GM21447 (cell line): ENCODE results near the gene MFSD1.
"Not testable (repeated sequence)": the region's sequence is repeated elsewhere in the genome, so short reads cannot be mapped to it uniquely, and the experiment has no call there.

Experiments used
- ATAC-seq: cut with Tn5 transposase; IDR thresholded peaks from one replicate; pipeline ENCODE4 v1.9.1; 2021; ENCODE audit not compliant: unreplicated experiment

The MFSD1 gene

DNA sequence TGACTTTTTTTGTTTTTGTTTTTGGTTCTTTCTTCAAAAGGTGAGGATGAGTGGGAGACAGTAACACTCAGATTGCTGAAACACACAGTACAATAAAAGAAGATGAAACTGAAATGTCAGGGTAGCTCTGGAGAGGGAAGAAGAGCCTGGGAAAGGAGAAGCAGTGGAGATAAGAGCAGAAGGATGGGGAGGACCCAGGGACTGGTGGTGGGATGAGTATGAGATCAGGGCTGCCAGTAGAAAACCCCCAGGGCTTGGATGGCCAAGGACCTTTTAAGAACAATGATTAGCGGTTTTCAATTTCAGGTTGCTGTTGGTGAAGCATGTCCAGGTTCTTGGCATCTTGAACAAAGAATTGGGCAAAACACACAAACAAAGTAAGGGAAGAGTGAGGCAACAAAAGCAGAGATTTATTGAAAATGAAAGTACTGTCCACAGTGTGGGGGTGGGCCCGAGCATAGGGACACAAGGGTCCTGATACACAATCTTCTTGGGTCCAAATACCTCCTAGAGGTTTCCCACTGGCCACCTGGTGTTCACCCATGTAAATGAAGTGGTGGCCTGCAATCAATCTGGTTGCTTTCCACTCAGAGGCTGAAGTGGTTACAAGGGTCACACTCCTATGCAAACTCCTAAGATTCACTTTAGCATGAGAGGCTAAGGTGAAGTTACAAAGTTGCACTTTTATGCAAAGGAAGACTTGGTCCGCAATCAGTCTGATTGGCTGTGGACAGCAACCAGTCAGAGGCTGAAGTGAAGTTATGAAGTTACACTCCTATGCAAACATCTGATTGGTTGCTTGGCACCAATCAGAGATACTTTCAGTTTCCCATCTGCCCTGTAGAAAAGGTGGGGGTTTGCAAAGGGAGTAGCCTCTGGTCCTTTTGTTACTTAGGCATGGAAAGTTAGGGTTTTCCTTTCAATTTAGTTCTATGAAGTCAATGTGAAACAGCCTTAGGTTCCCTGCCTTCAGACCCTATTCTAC lies 26.1 kb upstream of the MFSD1 start:
- peak; percentile 72 for ATAC-seq

DNA sequence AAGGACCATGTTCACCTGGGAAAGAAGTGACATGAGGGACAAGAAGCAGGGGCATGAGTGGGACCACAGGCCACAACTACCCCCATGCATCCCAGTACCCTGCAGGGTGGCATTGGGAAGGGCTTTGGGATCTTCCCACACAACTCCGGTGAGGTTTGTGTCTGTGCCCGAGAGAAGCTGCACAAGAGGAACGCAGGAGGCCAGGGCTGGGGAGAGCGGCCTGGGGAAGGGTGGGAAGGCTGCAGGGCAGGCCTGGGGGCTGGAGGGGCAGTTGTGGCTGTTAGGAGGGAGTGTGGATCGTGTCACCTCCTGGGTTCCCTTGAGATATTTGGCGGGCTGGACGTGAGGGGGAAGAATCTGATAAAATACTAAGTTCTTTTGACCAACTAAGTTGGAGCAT lies 25.3 kb upstream of the MFSD1 start:
- ATAC-seq, result no peak

DNA sequence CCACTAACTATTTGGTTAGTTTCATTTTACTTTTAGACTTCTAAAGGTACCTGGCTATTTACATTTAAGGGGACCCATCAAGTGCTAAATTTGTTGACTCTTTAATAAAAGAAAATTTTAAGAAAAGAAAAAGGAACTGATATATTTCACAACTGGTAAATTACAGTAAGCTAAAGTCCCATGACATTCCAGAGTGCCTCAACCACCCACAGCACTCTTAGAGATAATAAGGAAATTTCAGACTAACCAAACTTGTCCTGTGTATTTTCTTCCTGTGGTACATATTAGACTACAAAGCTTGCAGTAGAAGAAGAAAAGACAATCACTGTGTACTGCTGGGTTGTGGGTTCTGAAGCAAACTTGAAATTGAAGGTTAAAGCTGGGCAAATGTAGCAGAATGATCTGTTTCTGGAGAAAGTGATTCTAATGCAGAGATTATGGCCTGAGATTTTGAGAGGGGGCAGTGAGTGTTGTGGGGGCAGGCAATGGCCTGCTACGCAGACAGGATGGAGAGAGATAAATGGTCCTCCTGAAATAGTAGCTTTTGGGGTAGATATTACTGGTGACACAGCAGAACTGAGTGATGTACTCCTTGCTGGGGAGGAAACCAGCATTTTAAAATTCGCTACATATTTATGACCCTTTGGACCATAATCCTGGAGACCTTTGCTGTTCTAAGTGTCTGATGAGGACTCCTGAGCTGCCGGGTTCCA lies 24.5 kb upstream of the MFSD1 start:
- no peak for ATAC-seq

DNA sequence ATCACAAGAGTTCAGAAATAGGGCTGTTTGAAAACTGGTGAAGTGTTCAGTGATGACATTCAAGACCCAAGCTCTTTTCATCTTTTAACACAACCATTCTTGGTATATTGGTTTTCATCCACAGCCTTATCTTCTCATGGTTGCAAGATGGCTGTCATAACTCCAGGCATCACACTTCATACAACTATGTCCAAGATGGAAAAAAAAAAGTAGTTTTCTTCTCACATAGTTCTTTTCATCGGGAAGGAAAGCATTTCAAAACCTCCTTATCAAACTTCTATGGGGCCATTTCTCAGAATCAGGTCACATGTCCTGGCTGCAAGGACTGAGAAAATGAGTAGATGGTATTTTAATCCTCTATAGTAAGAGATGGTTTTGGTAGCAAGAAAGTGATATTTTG lies 21.1 kb upstream of the MFSD1 start:
- no peak for ATAC-seq

DNA sequence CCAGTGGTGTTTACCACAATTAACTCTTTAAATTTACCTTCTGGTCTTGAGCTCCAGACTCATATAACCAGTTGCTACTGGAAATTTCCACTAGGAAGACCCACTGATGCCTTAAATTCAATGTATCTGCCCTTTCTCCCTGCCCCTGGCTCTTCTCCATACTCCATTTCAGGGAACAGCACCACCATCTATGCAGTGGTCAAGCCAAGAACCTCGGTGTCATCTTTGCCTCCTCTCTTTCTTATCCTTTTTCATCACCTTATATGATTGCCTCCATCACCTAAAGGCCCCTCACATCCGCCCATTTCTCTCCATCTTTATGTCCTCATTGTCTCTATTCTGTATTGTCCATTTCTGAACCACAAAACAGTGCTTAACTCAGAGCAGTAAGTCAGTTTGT lies 20.7 kb upstream of the MFSD1 start:
- no peak for ATAC-seq

DNA sequence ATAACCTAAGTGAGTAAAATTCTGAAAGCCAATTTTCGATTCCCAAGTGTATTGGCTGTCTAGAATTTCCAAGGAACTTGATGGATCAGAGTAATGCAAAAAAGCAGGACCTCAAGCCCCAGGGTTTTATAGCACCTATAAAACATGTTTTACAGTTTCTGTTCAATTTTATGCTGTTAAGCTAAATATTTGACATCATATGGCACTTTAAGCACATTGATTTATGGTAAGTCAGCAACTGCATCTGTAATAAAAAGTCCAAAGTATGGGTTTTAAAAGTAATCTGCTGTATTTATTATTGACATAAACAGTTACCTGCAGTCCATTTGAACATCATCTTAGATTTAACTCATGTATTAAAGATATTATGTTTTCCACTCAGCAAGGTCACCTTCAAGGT lies 20.0 kb upstream of the MFSD1 start:
- ATAC-seq, result no peak

DNA sequence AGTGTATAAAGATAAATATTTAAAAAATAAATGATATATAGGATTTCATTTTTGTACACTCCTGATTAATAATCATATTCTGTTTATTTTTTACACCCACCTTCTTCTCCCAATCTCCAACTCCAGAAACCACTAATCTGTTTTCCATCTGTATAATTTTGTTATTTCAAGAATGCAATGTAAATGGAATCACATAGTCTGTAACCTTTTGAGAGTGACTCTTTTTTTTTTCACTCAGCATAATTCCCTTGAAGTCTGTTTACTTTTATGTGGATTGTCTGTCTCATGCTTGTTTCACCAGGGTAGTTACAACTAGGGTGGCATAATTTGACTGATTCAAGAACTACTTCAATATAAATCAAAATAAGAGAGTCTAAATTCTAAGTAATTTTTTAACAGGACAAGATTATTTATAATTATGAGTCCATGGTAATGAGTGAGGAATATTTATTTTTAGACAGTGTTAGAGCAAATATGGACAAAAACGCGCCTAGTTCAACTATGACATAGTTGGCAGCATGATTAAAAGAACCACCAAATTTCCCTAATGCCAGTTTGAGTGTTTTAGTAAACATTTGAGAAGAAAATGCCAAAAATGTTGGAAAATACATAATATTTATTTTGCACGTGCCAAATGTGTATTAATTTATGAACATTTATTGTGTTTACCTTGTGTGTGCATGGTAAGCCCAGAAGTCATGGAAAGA lies 19.4 kb upstream of the MFSD1 start:
- ATAC-seq, result no peak

DNA sequence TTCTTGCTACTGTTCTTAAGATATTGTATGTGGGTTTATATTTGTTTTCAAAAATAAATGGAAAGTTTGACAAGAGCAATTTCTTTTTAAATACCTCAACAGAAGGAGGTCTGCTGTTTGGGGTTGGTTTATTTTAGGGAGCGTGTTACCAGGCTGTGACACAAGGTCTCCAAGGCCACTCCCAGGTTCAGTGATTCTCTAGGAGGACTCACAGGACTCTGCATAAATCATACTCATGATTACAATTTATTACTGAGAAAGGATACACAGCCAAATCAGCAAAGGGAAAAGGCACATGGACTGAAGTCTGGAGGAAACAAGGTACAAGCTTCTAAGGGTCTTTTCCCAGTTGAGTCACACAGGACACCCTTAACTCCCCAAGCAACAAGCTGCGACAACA lies 18.8 kb upstream of the MFSD1 start:
- ATAC-seq, result no peak

DNA sequence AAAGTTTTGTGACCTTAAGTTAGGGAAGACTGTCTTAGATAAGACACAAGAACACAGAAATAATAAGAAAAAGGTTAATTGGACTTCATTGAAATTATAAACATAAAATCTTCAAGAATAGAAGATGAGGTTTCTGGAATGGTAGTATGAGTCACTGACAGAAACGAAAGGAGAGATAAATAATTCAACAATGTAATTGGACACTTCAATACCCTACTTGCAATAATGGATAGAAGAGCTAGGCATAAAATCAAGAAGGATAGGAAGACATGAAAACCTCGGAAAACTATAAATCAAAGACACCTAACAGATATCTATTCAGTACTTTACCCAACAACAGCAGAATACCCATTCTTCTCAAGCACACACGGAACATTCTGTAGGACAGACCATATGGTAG lies 15.9 kb upstream of the MFSD1 start:
- ATAC-seq, result no peak

DNA sequence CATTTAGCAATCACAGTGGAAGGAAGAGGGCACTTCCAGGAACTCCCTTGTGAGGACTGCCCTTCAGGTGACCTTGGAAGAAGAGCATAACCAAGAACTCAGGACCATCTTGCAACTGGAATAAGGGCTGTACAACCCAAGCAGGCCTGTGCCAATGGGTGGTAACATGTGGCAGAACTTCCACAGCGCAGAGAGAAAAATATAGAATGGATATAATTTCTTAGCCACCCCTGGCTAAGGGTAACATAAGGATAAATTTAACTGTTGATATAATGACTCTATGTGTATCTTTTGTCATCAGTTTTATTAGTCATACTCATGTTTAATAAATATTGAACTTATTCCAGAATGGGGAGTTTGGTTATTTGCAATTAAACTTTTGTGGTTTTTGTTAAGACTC lies 13.4 kb upstream of the MFSD1 start:
- no peak for ATAC-seq

DNA sequence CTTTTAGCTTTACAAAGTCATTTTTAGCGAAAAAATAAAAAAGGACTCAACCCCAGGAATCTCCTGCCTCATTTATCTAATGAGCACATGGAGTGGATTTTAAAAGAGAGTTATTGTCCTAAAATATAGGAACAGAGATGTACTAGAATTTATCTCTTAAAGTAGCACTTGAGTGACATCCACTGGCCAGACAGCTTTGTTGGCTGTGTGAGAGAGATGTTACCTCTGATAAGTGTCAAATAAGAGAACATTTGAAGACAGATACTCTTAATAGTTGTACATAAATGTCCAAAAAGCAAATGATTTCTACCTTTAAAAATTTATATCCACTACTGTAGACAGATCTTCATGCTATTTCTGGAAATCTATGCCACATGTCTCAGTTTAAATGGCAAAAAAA lies 12.3 kb upstream of the MFSD1 start:
- no peak for ATAC-seq

DNA sequence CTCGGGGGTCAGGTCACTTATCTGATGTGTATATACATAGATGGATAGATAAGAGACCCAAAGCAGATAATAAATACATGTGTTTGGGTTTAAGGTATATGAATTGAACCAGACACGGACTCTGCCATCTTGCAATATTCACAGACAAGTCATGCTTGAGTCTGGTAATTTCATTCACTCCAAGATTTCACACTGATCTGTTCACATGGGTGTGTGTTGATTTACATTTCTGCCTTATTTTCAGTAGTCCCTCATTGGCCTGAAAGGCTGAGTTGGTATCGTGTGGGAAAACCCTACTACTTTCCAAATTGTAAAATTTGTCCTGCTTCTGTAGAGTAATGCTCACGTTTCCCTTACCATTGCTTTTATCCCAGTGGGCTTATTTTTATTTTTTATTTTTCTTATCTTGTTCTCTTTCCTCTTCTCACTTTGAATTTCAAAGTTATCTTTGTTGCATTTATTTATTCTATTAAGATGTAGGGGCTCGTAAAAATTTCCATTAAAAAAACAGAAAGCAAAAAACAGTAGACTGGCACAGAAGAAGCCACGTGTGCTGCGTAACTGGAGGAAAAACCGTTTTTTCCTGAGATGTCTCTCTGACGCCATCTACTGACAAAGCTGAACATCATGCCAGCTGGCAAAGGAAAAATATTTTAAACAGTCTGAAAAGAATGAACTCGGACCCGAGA lies 10.8 kb upstream of the MFSD1 start:
- ATAC-seq, result peak; percentile 84

DNA sequence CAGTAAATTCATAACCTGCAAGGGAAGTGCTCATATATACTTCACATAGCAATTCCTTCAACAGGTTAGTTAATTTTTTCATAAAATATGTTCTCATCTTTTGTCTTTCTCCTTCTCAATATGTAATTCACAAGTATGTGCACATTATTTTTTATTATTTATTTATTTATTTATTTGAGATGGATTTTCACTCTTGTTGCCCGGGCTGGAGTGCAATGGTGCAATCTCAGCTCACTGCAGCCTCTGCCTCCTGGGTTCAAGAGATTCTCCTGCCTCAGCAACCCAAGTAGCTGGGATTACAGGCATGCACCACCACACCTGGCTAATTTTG lies 10.3 kb upstream of the MFSD1 start:
- ATAC-seq, result not testable (repeated sequence)

DNA sequence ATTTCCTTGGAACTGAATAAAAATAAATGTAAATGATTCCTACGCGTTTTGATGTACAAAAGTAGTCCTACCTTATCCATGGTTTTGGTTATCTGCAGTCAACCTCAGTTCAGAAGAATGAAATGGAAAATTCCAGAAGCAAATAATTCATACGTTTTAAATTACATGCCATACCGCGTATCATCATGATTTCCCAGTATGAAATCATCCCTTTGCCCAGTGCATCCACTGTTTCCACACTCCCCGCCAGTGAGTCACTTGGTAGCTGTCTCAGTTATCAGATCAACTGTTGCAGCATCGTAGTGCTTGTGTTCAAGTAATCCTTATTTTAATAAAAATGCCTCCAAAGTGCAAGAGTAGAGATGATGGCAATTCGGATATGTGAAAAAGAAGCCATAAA lies 9.1 kb upstream of the MFSD1 start:
- no peak for ATAC-seq

DNA sequence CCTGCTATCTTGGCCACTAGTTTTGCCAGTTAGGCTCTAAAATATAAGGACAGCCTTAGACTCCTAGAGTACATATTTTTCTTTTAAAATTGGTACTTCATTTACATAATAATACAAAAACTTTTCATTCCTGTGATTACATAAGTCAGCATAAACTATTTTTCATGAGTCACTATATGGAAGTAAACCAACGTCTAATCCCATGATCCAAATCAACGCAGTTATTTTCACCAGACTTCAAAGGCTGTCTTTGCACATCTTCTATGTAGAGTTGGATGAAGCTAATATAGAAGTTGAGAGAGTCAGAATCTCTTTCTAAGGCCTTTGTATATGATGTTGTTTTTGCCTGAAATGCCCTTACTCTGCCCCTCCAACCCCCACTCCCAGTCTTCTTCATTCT lies 7.6 kb upstream of the MFSD1 start:
- no peak for ATAC-seq

DNA sequence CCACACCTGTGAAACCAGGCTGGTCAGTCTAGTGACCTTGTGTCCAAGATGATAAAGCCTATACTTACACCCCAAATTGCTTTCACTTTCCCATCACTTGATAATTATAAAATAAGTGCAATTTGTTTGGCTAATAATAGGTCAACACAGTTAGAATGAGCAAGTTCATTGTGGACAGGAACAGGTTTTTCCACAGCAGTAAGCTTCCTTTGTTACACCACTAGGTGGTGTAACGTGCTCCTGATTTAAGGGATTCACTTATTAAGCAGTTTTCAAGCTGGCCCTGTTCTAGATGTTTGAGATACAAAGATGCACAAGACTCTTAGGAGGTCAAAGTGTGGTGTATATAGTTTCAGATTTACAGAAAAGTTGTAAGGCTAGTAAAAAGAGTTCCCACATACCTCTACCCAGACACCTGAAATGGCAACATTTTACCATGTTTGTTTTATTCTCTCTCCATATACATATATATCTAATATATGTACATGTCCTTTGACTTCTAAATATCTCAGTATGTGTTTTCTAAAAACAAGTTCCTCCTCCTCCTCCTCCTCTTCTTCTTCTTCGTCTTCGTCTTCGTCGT lies 6.8 kb upstream of the MFSD1 start:
- no peak for ATAC-seq

DNA sequence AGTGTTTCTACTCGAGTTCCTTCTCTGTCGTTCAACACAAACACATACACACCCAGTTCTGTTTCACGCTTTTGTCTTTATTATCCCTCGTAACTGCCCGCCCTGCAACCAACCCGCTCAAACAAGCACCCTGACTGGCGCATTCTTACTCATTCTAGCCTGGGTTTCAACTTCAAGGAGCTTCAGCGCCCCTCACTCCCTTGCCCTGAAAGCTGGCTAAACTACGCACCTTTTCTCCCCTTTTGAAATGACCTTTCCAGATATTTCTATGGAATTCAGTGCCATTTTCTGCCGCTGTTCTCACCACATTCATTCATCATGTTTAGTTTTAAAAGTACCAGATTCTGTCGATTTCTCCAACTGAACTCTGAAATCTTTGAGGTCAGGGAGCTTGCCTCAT lies 653 bp upstream of the MFSD1 start:
- ATAC-seq, result no peak

DNA sequence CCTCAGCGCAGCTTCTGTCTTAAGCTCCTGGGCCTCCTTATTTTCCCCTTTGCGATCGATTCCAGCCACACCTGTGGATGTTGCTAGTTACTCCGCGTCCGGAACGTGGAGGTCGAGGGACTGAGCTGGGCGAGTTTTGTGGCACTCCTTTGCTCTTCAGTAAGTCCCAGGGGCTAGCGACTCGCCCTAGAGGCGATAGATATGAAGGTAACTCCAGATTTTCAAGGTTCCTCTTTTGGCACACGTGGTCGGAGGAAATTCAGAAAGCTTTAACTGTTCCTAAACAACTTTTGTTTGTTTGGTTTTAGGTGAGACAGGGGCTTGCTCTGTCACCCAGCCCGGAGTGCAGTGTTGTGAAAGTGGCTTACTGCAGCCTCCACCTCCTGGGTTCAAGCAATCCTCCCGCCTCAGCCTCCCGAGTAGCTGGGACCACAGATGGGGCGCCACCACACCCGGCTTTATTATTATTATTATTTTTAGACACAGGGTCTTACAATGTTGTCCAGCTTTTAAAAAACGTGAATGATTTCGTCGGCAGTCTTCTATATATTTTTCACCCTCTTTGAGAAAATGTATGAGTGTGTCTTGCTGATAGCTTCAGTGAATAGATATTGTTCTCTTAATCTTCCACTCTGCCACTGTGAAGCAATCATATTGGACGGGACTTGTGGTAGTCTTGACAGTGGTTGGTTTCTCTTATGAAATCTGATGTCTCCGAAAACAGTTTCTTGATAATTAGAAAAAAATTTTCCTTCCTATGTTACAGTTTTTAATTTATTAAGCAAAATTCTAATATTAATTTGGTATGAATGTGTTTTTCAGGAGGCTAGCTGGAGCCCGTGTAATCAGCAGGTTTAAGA lies 785 bp downstream of the MFSD1 start:
- peak; percentile 31 for ATAC-seq

DNA sequence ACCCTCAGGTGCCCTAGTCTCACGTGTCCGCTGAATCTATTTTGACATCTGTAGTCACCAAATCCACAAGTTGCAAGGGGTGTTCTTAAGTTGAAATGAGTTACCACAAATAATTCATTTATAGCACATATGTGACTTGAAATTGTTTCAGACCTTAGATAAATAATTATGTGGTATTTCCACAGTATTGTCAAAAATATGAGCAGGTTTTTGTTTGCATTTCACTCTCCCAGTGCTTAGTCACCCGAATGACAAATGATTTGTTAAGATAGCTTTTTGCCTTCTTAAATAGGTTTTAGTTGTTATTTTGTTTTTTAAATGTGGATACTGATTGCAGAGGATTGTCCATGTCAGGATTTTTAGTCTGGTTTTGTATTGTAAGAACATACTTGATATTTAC lies 2.6 kb downstream of the MFSD1 start:
- no peak for ATAC-seq

DNA sequence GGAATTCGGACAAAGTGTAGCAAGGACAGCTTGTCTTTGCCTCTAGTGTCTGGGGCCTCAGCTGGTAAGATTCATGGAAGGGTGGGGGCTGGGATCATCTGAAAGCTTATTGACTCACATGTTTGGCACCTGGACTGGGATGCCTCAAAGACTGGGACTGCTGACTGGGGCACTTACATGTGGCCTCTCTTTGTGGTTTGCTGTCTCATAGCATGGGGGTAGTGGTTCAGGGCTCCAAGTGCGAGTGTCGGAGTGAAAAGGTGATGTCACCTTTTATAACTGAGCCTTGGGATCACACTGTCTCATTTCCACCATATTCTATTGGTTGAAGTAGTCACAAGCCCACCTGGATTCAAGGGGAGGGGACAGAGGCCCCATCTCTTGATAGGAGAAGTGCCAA lies 6.8 kb downstream of the MFSD1 start:
- no peak for ATAC-seq
